Stimulated activated CD8-positive, alpha-beta memory T cell treated with anti-CD3 and anti-CD28 coated beads, Interleukin-15, amount 100 ng/mL, for 4 hours (primary cell): ENCODE measurements around the gene ZBTB17.
A peak's percentile ranks its signal among the peaks of the same experiment; 100 is the strongest.
"Not testable (repeated sequence)": the region's sequence is repeated elsewhere in the genome, so short reads cannot be mapped to it uniquely, and the experiment has no call there.

Experiments
- DNase-seq, 2 donors: peaks; one replicate each; pipeline ENCODE4 v3.0.0-alpha.2; 2020; ENCODE audit warnings: low read depth in 2 of 2

ZBTB17 gene

DNA sequence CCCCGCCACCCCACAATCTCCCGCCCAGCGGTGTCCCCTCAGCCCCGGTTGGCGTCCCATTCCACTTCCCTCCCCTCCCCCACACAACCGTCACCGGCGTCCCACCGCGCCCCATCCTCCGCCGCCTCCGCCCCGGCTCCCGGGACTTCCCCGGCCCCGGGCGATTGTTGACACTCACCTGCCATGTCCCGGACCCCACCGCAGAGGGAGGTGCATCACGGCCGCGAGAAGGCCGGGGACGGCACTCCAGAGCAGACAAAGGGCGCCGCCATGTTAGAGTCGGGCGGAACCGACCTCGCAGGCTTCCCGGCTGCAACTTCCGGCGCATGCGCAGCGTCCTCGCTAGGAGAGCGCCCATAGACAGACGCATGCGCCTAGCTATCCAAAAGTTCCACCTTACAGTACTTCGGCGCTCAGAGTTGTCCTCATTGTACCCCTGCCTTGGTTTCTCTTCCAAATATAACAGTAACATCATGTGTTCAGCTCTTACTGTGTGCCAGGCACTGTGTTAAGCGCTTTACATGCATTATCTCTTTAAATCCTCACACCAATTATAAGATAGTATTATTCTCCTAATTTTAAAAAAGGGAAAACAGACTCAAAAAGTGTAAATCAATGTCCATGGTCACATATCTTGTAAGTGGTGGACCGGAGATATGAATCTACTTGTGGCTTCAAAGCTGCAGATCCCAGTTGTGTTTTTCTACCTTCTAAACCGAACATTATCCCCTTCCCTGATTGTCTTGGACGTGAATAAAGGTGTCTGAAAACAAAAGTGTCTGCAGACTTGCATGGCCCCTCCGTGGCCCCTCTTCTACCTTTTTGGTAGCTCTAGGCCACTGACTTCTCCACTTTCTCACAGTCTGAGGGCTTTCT is at the start of gene ZBTB17:
Gene ZBTB17 (minus strand): TSS at position 297 of the 876 bp plus-strand sequence. CDS start 27,606 bp downstream, outside the sequence.
- peak; percentile 94 to 95 for DNase-seq

- no peak for DNase-seq
These were observed 47.3 kb upstream of the ZBTB17 start for GRCh38 chr1:16023050-16023653.

GRCh38 chr1:16022393-16022792 is 46.5 kb upstream of the ZBTB17 start:
- DNase-seq, result no peak

- DNase-seq, result no peak
These were observed 45.8 kb upstream of the ZBTB17 start, which contains the start of gene CLCNKA for GRCh38 chr1:16021681-16022080. Gene CLCNKA, plus strand, starts transcription at chr1:16022036. Its CDS starts 584 bp downstream, at chr1:16022620.

DNA sequence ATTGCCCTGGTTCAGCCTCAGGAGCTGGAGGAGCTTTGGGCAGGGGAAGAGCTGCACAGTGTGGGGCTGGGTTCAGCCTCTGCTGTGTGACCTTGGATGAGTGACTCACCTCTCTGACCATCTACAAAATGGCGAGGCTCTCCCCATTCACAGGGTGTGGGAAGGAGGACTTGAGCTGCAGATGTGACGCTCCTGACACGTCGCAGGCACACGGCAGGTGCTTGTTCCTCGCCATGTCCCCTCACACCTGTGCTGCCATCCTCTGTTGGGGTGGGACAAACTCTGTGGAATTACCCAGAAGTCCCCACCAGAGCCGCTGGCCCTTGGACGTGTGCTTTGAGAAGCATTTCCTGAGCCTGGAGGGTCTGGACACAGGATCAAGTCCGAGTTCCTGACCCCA is 45.0 kb upstream of the ZBTB17 start:
- DNase-seq, result not testable (repeated sequence)

GRCh38 chr1:16020325-16020724 is 44.4 kb upstream of the ZBTB17 start:
- DNase-seq, result no peak

- no peak for DNase-seq
These were observed 43.9 kb upstream of the ZBTB17 start for GRCh38 chr1:16019644-16020277.

- DNase-seq, result no peak
These were observed 43.1 kb upstream of the ZBTB17 start for GRCh38 chr1:16018749-16019643.

- DNase-seq, result no peak
These were observed 42.4 kb upstream of the ZBTB17 start for GRCh38 chr1:16018308-16018707.

DNA sequence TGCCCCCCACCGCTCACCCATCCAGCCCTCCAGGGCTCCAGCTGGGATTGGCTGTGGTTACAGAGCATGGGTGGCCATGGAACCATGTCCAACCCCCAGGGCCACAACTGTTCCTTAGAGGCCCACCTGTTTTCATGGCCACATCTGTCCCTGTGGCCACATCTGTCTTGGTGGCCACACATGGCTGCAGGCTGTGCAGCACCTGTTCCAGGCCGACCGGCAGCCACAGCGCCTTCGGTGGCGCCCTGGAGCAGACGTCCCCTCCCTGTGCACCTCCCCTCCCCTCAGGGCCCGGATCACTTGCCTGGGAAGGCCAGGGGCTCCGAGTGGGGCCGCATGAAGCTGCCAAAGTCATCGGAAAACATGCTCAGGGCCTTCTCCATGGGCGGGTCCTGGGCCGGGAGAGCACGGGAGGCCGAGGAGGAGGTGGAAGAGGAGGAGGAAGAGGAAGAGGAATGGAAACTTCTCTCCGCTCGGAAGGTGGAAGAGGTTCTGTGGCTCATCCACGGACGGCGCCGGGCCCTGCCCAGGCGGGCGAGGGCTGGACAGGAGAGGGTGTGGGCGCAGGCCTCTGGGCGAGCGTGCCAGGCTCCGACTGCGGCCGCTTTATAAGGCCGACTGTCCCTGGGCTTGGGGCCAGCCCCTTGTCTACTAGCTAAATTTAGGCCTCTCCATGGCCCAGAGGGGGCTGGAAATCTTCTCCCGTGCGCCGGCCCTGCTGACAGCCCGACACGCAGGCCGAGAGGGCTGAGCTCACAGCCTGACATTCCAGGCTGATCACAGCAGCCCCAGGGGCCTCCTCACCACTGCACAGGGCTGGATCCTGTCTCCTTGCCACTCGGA is 41.8 kb upstream of the ZBTB17 start, which contains the start of gene HSPB7:
Gene HSPB7 (minus strand): TSS at position 583 of the 843 bp plus-strand sequence. CDS start 80 bp downstream, at position 503.
- DNase-seq, result no peak

- no peak for DNase-seq
These were observed 41.2 kb upstream of the ZBTB17 start for GRCh38 chr1:16017076-16017460.

DNA sequence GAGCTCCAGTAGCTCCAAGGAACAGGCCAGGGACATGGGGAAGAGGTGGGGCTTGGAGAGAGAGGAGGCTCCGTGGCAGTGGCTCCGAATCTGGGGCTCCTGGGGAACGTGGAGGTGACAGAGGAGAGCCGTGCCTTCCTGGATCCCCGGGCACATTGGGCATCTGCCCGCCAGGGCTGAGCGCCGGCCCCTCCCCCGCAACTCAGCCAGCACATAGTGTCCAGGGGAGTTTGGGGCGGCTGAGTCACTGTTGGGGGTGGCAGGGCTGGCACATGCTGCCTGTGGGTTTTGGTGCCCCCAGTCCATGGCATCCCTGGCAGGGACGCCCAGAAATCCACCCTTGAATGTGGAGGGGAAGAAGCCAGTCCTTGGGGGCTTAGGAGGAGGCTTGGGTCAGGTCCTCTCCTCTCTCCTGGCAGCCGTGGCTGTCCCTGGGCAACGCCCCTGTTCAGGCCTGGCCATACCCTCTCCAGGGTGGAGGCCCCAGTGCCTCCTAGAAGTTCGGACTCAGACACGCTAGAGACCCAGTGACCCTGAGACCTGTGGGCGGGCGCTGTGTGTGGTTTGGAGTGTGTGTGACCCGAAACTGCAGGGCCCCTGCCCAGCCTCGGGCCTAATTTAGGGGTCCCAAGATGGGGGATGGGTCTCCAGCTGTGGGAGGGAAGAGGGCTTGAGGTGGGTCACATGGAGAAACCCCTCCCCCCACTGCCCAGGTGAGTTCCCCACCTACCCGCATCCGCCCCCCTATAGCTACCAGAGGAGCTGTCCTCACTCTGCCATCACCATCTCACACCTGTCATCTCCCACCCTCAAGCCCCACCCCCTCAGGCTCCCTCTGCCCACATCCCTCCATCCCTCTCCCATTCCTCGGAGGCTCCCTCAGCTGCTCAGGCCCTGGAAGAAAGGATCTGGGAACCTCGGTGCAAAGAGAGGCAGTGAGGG is 40.3 kb upstream of the ZBTB17 start:
- DNase-seq, result no peak

DNA sequence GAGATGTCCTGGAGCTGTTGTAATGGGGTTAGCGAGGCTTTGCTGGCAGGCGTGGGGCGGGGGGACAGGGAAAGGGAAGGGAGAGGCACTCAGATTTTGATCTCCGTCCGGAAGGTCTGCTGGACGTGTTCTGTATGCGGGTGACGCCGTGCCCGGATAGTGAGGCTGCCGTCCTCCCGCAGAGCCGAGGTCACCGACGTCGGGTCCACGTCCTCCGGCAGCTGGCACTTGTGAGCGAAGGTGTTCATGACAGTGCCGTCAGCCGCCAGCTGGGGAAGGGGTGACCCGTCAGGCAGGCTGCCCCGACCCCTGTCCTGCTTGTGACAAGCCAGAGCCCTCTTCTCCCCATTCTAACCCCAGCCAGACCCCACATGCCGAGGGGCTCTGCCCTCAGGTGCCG is 39.6 kb upstream of the ZBTB17 start:
- DNase-seq, result no peak

- DNase-seq, result no peak
These were observed 38.9 kb upstream of the ZBTB17 start for GRCh38 chr1:16014509-16015482.

- no peak for DNase-seq
These were observed 38.0 kb upstream of the ZBTB17 start for GRCh38 chr1:16013908-16014258.

DNA sequence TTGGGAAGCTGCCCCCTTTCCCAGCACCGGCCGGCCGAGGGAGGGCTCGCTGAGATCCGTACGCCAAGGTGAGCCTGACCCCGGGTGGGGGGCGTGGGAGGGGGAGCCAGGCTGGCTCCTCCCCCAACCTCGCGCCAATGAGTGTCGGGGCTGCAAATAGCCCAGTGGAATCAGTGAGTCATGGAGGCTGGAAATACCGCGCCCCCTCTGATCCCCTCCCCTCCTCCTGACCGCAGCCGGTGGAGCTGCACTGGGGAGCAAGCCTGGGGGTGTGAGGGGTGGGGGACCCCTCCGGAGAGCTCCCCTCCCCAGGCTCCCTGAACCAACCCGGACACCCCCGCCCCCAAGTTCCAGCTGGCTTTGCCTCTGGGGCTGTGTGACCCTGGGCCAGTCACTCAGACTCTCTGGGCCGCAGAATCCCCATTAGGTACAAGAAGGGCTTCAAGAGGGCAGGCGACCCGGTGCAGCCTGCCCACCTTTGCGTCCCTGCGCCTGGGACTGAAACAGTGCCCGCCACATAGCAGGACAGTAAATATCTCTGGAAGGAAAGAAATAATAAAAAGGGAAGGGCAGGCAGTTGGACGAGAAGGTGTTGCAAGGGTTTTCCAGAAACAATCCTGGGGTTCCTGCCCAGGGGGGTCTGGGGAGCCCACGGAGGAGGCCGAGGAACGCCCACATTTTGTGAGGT is 37.5 kb upstream of the ZBTB17 start:
- peak; percentile 48 to 50 for DNase-seq

GRCh38 chr1:16012590-16013219 is 36.8 kb upstream of the ZBTB17 start:
- no peak for DNase-seq
